Measurements from ENCODE around the gene PRKCB. TPM values are rescaled to one million over a fixed set of nuclear protein-coding genes. Genes with fewer than 3 reads are reported as not detected.

PRKCB gene
- total and polyA plus RNA-seq, 2 of the 8 experiments (the other 6 are each of a cell fraction or from before 2014, with no cell fraction given): 7.1 to 12.1 TPM

DNA sequence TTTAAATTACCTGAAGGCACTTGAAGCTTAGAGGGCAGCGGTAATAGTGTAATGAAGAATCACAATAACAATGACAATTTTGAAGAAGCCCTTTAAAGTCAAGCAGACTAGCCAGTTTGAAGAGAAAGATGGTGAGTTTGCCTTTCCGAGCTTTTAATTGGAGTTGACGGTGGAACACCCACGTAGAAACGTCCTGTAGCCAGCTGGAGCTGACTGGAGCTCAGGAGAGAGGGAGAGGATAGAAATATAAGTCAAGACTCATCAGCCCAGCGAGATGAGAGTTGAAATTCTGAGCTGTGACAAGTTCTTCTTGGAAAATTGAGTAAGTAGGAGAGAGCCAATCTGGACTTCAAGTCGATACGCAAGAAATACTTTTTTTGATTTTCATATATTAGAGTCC lies 328.6 kb downstream of the PRKCB start:
- H2BK5ac ChIP-seq (ENCODE audit: low read depth, low read length): no peak overlapping the region
- no peak overlapping the region for H4K8ac ChIP-seq (ENCODE audit: extremely low read depth, insufficient read depth, low read length)
- no peak overlapping the region for H3K23ac ChIP-seq (ENCODE audit: insufficient read length)
- H3K79me1 ChIP-seq (ENCODE audit: low read depth, low read length): no peaks in the 10 kb centered on the region
- no peak overlapping the region for H2AFZ ChIP-seq (ENCODE audit: low read length)
- no peak overlapping the region for H3K9ac ChIP-seq (replicated peaks in 1 of 4; ENCODE audit: extremely low read depth in 1 of 4, low read depth in 3 of 4, low read length in 3 of 4)
- peaks cover 3 to 10% (median 6%) of the 10 kb centered on the region in 4 experiments; a peak in 4 of 7 replicates for H3K4me1 ChIP-seq (replicated peaks in 1 of 4; ENCODE audit: control insufficient read depth in 3 of 4, insufficient read depth in 4 of 4, low read length in 3 of 4)
- TF ChIP-seq TEAD4 (IDR thresholded peaks at IDR 0.05; ENCODE audit: low read depth, low read length) (no peak), PHF8 (conservative IDR thresholded peaks at IDR 0.05; ENCODE audit: low read depth, low read length) (no peak), RXRA (IDR thresholded peaks at IDR 0.05; ENCODE audit: insufficient read depth, low read depth, low read length) (no peak), GTF2F1 (IDR thresholded peaks at IDR 0.05; ENCODE audit: borderline replicate concordance, low read depth, low read length) (no peak), JUND (IDR thresholded peaks at IDR 0.05; ENCODE audit: low read length) (no peak), SIN3A (conservative IDR thresholded peaks at IDR 0.05 in 1 of 2, IDR thresholded peaks at IDR 0.05 in 1 of 2; ENCODE audit: low read depth in 1 of 2, low read length in 2 of 2) (no peak), POLR2A (IDR thresholded peaks at IDR 0.05; ENCODE audit: control extremely low read depth in 1 of 2, low read depth in 2 of 2, low read length in 2 of 2) (no peak), POU5F1 (IDR thresholded peaks at IDR 0.05; ENCODE audit: low read depth, low read length) (no peak), JUN (IDR thresholded peaks at IDR 0.05; ENCODE audit: low read depth, low read length) (no peak), BCL11A (IDR thresholded peaks at IDR 0.05; ENCODE audit: low read depth in 2 of 2, low read length in 2 of 2) (no peak), RAD21 (IDR thresholded peaks at IDR 0.05 in 1 of 2, conservative IDR thresholded peaks at IDR 0.05 in 1 of 2; ENCODE audit: low read depth in 2 of 2, low read length in 2 of 2) (no peak), CHD1 (IDR thresholded peaks at IDR 0.05; ENCODE audit: low read depth, low read length) (no peak), RNF2 (IDR thresholded peaks at IDR 0.05; ENCODE audit: borderline replicate concordance, low read depth, low read length, missing control alignments, poor library complexity, severe bottlenecking) (no peak), TAF1 (IDR thresholded peaks at IDR 0.05; ENCODE audit: low read depth, low read length) (no peak), CREB1 (IDR thresholded peaks at IDR 0.05) (no peak)
- H3K9me3 ChIP-seq (ENCODE audit: insufficient read depth in 2 of 2, low read depth in 1 of 2, low read length in 1 of 2): no peaks in the 10 kb centered on the region
- H3K56ac ChIP-seq (replicated peaks; ENCODE audit: insufficient read length, low read depth, low read length): no peak overlapping the region
- H3K23me2 ChIP-seq (ENCODE audit: low read depth, low read length): no peaks in the 10 kb centered on the region
- H3K4ac ChIP-seq (replicated peaks; ENCODE audit: insufficient read length, low read depth, low read length): no peak overlapping the region
- no peaks in the 10 kb centered on the region for H3K36me3 ChIP-seq (ENCODE audit: control insufficient read depth in 2 of 4, insufficient read depth in 4 of 4, low read length in 3 of 4)
- CTCF ChIA-PET (ENCODE audit: partially characterized antibody): interaction anchor here (0.6 to 3.0 kb wide), 4 partner anchors 21 to 341 kb away, joined by 3 to 12 read pairs (median 4); no protein-coding TSS in a partner anchor
- FAIRE-seq (no peak), DNase-seq (ENCODE audit: low read depth in 1 of 2, low spot score in 2 of 2) (no peak)
- H2BK120ac ChIP-seq (replicated peaks; ENCODE audit: low read depth, low read length): no peak overlapping the region
- POLR2A ChIA-PET (ENCODE audit: partially characterized antibody): interaction anchor here (0.9 to 2.0 kb wide), 4 partner anchors 8 to 65 kb away, joined by 3 to 7 read pairs (median 4); no protein-coding TSS in a partner anchor
- H3K4me2 ChIP-seq (ENCODE audit: insufficient read depth in 1 of 2, low read depth in 2 of 2, low read length in 2 of 2): peak overlapping the region; percentile 3 to 8; a peak in 1 of 4 replicates
- H2BK15ac ChIP-seq (ENCODE audit: low read length): no peak overlapping the region
- H4K91ac ChIP-seq (replicated peaks; ENCODE audit: insufficient read length, low read length): no peak overlapping the region
- H3K18ac ChIP-seq (ENCODE audit: extremely low read depth, low read length): no peak overlapping the region
- no peak overlapping the region for H2BK20ac ChIP-seq (ENCODE audit: low read length)
- no peaks in the 10 kb centered on the region for H3K79me2 ChIP-seq (ENCODE audit: control insufficient read depth in 1 of 2, insufficient read depth in 2 of 2, low read length in 2 of 2)
- no peak overlapping the region for H4K5ac ChIP-seq (ENCODE audit: insufficient read length, low read depth, low read length)
- no peaks in the 10 kb centered on the region for H4K20me1 ChIP-seq (replicated peaks in 1 of 2; ENCODE audit: control insufficient read depth in 1 of 2, insufficient read depth in 2 of 2, low read length in 2 of 2)
- no peak overlapping the region for H2BK12ac ChIP-seq (ENCODE audit: low read depth, low read length)
- H3K27me3 ChIP-seq (replicated peaks in 1 of 4; ENCODE audit: control insufficient read depth in 3 of 4, extremely low read depth in 1 of 4, insufficient read depth in 3 of 4, low read length in 3 of 4): no peaks in the 10 kb centered on the region
- no peak overlapping the region for H3K4me3 ChIP-seq (ENCODE audit: extremely low read depth in 1 of 4, insufficient read depth in 2 of 4, low read depth in 3 of 4, low read length in 4 of 4)
- no peak overlapping the region for H2AK5ac ChIP-seq (ENCODE audit: low read depth, low read length)
- no peak overlapping the region for H3K27ac ChIP-seq (ENCODE audit: low read depth, low read length)
- 66% methylated on average over 8 of the region's 8 CpGs; no CpG with 5 or more reads in 1 of the 2 experiments for WGBS, 2 experiments (ENCODE audit: extremely low coverage in 1 of 2, insufficient coverage in 1 of 2, insufficient read length in 1 of 2, insufficient replicate concordance in 2 of 2, low coverage in 1 of 2, low lambda C conversion rate in 2 of 2, missing lambda C conversion rate in 1 of 2)
- no peak overlapping the region for H3K14ac ChIP-seq (ENCODE audit: insufficient read length)
